ENCODE measurements around the gene WFDC8. TPM values are rescaled to one million over a fixed set of nuclear protein-coding genes. Genes with fewer than 3 reads are reported as not detected.

WFDC8 gene
- total RNA-seq, 1 experiment from 2014 or later, result not detected

GRCh38 chr20:45545351-45545750 lies 33.7 kb downstream of the WFDC8 start:
- H3K27me3 Mint-ChIP-seq (ENCODE audit: low read depth), result no peaks in the 10 kb centered on the region
- peaks cover 12% of the 10 kb centered on the region for H3K4me1 Mint-ChIP-seq
- H3K36me3 Mint-ChIP-seq, result 0 out of 2 replicates have a peak, but pooled peaks cover 2% of the 10 kb centered on the region
- CTCF ChIA-PET, result interaction anchor here (0.8 to 1.9 kb wide), 5 partner anchors 10 to 226 kb away, joined by 3 to 79 read pairs (median 5); partner anchors contain the start of gene WFDC10A
- no peak for DNase-seq (ENCODE audit: low spot score)
- H3K4me3 Mint-ChIP-seq, result no peak overlapping the region
- no peak overlapping the region for H3K27ac Mint-ChIP-seq
- no peak for ATAC-seq
- H3K9me3 Mint-ChIP-seq, result peaks cover 9% of the 10 kb centered on the region
- POLR2A ChIA-PET, result interaction anchor here (0.6 kb wide), 1 partner anchor 226 kb away, joined by 3 read pairs; no protein-coding TSS in a partner anchor
- TF ChIP-seq MAX (CRISPR knock-in tag; IDR thresholded peaks at IDR 0.05), result no peak
- no peak for TF ChIP-seq RELA (CRISPR knock-in tag; IDR thresholded peaks at IDR 0.05; ENCODE audit: borderline replicate concordance)
- no peak for TF ChIP-seq ZBTB43 (CRISPR knock-in tag; IDR thresholded peaks at IDR 0.05)
- no peak for TF ChIP-seq ESRRA (CRISPR knock-in tag; IDR thresholded peaks at IDR 0.05; ENCODE audit: borderline replicate concordance)
- no peak for TF ChIP-seq STAT6 (CRISPR knock-in tag; conservative IDR thresholded peaks at IDR 0.05; ENCODE audit: low read depth)
- TF ChIP-seq OVOL2 (CRISPR knock-in tag; IDR thresholded peaks at IDR 0.05; ENCODE audit: borderline replicate concordance), result no peak
- TF ChIP-seq FOXP4 (CRISPR knock-in tag; IDR thresholded peaks at IDR 0.05), result no peak
- no peak for TF ChIP-seq ZNF263 (CRISPR knock-in tag; IDR thresholded peaks at IDR 0.05; ENCODE audit: low read depth)
- TF ChIP-seq TEAD1 (CRISPR knock-in tag; IDR thresholded peaks at IDR 0.05), result no peak
- no peak for TF ChIP-seq PRDM15 (CRISPR knock-in tag; IDR thresholded peaks at IDR 0.05)
- TF ChIP-seq MLX (CRISPR knock-in tag; IDR thresholded peaks at IDR 0.05), result no peak
- TF ChIP-seq TEAD4 (CRISPR knock-in tag; IDR thresholded peaks at IDR 0.05), result no peak
- TF ChIP-seq USF2 (CRISPR knock-in tag; IDR thresholded peaks at IDR 0.05), result no peak
- TF ChIP-seq MXD4 (CRISPR knock-in tag; IDR thresholded peaks at IDR 0.05; ENCODE audit: borderline replicate concordance), result no peak
- TF ChIP-seq CREM (CRISPR knock-in tag; IDR thresholded peaks at IDR 0.05), result no peak
